GM19438 (cell line): ENCODE measurements around the gene TEAD3.
A peak's percentile ranks its signal among the peaks of the same experiment; 100 is the strongest.
"Not testable (repeated sequence)": the region's sequence is repeated elsewhere in the genome, so short reads cannot be mapped to it uniquely, and the experiment has no call there.

Source experiments
- ATAC-seq: cut with Tn5 transposase; IDR thresholded peaks from one replicate; pipeline ENCODE4 v1.9.1; 2021; ENCODE audit warnings: low read depth; ENCODE audit not compliant: unreplicated experiment

TEAD3 gene

GRCh38 chr6:35454391-35455110 lies 42.3 kb downstream of the TEAD3 start:
- ATAC-seq: no peak

GRCh38 chr6:35453236-35453635 lies 43.6 kb downstream of the TEAD3 start:
- no peak for ATAC-seq

GRCh38 chr6:35452183-35453090 lies 44.4 kb downstream of the TEAD3 start, which contains the start of gene FANCE:
Gene FANCE, plus strand, starts transcription at chr6:35452338. Its CDS starts 208 bp downstream, at chr6:35452546.
- peak; percentile 85 for ATAC-seq

GRCh38 chr6:35451354-35452182 lies 45.3 kb downstream of the TEAD3 start:
- no peak for ATAC-seq

- ATAC-seq: no peak
These were observed 47.5 kb downstream of the TEAD3 start for GRCh38 chr6:35449287-35449881.

GRCh38 chr6:35448191-35448590 lies 48.7 kb downstream of the TEAD3 start:
- no peak for ATAC-seq

GRCh38 chr6:35445691-35446090 lies 51.2 kb downstream of the TEAD3 start:
- no peak for ATAC-seq

GRCh38 chr6:35443341-35444030 lies 53.4 kb downstream of the TEAD3 start:
- no peak for ATAC-seq

GRCh38 chr6:35442693-35443092 lies 54.2 kb downstream of the TEAD3 start:
- no peak for ATAC-seq

GRCh38 chr6:35441642-35442041 lies 55.2 kb downstream of the TEAD3 start:
- ATAC-seq: no peak

- ATAC-seq: no peak
These were observed 55.7 kb downstream of the TEAD3 start for GRCh38 chr6:35441205-35441604.

GRCh38 chr6:35439308-35439707 lies 57.6 kb downstream of the TEAD3 start:
- no peak for ATAC-seq

- ATAC-seq: not testable (repeated sequence)
These were observed 58.4 kb downstream of the TEAD3 start for GRCh38 chr6:35438378-35439065.

- no peak for ATAC-seq
These were observed 60.6 kb downstream of the TEAD3 start for GRCh38 chr6:35436071-35436857.

- ATAC-seq: no peak
These were observed 61.6 kb downstream of the TEAD3 start for GRCh38 chr6:35435074-35435837.

- not testable (repeated sequence) for ATAC-seq
These were observed 64.2 kb downstream of the TEAD3 start for GRCh38 chr6:35432702-35433101.

- no peak for ATAC-seq
These were observed 64.6 kb downstream of the TEAD3 start for GRCh38 chr6:35432291-35432690.

- no peak for ATAC-seq
These were observed 67.4 kb downstream of the TEAD3 start for GRCh38 chr6:35429463-35429862.
